GM18499 (cell line): Measurements from ENCODE around the gene NECAP2.
"Not testable (repeated sequence)": the region's sequence is repeated elsewhere in the genome, so short reads cannot be mapped to it uniquely, and the experiment has no call there.

ENCODE experiments used
- ATAC-seq: cut with Tn5 transposase; IDR thresholded peaks from one replicate; pipeline ENCODE4 v1.9.1; 2021; ENCODE audit warnings: moderate number of reproducible peaks; ENCODE audit not compliant: insufficient read depth, unreplicated experiment

NECAP2 gene

GRCh38 chr1:16491056-16491675 lies 50.6 kb downstream of the NECAP2 start:
- ATAC-seq, result no peak

- not testable (repeated sequence) for ATAC-seq
Observed at GRCh38 chr1:16492937-16493336, 52.4 kb downstream of the NECAP2 start.

- ATAC-seq, result not testable (repeated sequence)
Observed at GRCh38 chr1:16493731-16494130, 53.2 kb downstream of the NECAP2 start.

- ATAC-seq, result not testable (repeated sequence)
Observed at GRCh38 chr1:16497474-16497904, 57.0 kb downstream of the NECAP2 start.

DNA sequence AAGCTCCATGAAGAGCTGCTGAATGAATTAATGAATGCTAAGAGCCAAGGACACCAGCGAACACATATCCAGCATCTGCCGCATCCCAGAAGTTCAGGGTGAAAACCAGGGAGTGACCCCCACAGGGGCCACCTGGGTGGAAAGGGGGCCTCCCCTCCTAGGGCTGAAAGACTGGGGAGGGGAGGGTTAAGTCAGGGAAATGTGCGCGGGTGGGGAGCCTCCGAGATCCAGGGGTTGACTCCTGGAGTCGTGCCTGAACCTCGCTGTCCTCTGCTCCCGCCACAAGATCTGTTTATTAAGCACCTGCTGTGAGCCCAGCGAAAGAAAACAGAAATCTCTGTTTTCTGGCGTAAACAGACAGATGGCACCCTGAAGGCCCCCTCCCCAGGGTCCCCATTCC lies 57.5 kb downstream of the NECAP2 start:
- ATAC-seq, result not testable (repeated sequence)

- ATAC-seq, result no peak
Observed at GRCh38 chr1:16498573-16499413, 58.3 kb downstream of the NECAP2 start.

DNA sequence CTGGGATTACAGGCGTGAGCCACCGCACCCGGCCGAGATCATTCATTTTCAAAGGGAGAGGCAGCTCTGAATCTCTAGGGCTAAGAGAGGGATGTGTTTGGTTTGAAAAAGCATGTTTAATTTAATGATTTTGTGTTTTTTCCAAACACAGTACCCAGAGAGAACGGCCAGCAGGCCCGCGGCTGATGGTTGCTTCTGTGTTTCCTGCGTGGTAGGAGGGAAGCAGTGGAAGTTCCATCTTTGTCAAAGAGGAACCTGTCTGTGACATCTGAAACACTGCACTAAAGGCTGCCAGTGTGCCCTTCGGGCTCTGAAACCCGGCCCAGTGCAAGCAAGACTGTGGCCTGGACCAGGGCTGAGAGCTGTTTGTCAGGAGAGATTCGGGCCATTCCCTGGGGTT lies 59.9 kb downstream of the NECAP2 start:
- not testable (repeated sequence) for ATAC-seq

DNA sequence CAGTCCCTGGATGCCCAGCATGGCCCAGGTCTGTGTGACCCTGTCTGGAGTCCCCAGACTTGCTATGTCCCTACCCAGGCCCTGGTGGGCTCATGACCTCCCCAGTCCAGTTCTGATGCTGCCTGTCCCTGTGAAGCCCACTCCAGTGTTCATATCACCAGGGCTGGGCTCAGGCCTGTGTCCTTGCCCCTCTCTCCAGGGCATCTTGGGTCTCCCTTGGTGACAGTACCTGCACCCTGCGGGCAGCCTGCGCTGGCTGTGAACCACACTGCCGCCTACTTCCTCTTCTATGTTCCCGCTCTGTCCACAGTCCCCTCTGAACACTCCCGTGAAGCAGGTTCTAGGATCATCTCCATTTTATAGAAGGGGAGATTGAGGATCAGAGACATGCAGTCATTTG lies 60.5 kb downstream of the NECAP2 start:
- not testable (repeated sequence) for ATAC-seq

GRCh38 chr1:16501446-16501845 lies 60.9 kb downstream of the NECAP2 start:
- not testable (repeated sequence) for ATAC-seq

DNA sequence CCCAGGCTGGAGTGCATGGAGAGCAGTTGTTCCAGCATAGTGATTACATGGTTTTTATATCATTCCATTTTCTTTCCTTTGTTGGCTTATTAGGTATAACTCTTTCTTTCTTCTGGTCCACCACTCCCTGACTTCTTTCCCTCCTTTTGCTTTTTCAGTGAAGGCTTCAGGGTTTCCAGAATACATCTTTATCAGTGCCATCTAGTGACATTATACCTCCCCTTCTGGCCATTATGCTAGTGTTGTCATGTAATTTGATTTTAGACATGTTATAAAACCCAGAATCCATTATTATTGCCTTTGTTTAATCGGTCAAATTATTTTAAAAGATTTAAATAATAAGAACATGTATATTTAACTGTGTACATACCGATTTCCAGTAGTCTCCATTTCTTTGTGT lies 63.0 kb downstream of the NECAP2 start:
- ATAC-seq, result no peak

DNA sequence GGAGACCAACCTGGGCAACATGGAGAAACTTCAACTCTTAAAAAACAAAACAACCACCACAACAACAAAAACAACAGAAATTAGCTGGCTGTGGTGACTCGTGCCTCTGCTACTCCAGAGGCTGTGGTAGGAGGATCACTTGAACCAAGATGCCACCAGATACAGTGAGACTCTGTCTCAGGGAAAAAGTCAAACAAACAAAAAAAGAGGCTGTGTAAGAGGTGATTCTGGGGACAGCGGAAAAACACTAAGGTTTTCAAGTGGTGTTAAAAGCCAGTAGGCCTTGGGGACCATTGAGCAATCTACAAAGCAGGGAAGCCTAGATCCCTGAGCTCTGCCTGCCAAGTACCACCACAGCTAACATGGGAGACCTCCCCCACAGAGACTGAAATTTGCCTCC lies 65.3 kb downstream of the NECAP2 start:
- not testable (repeated sequence) for ATAC-seq

GRCh38 chr1:16506364-16507136 lies 66.0 kb downstream of the NECAP2 start:
- ATAC-seq, result not testable (repeated sequence)

DNA sequence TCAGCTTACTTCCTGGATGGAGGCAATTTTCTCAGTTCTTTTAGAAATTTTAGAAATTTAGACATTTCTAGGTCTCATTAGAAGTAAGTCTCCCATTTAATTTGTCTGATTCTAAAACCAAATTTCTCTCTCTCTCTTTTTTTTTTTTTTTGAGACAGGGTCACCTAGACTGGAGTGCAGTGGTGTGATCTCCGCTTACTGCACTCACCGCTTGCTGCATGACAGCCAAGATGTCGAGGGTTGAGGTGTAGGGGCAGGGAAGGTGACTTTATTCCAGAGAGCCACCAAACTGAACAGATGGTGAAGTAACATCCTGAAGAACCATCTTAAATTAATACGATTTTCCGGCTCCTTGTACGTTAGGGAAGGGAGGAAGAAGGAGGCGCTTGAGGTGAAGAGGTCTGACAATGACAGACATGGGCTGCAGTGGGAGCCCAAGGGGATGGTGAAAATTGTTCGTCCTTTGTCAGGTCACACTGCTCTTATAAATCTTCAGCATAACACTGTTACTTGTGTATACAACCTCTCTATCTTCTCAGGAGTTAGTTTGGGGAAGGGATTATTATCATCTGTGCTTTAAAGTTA lies 68.4 kb downstream of the NECAP2 start:
- not testable (repeated sequence) for ATAC-seq
